PC-9 (cell line): ENCODE measurements around the gene TSEN34. TPM values are rescaled to one million over a fixed set of nuclear protein-coding genes. Genes with fewer than 3 reads are reported as not detected.
A peak's percentile ranks its signal among the peaks of the same experiment; 100 is the strongest.
"Not testable (repeated sequence)": the region's sequence is repeated elsewhere in the genome, so short reads cannot be mapped to it uniquely, and the experiment has no call there.

Experiments
- BruUV-seq: library from RNA; stranded (reverse); fragments of 400-500 nt; replicated peaks from 2 replicates; lab custom pipeline; 2021; lab: Mats Ljungman, UMichigan
- CTCF ChIA-PET: fragments of 300-600 bp; sonication (Branson Sonifier 250); formaldehyde crosslinking; loops from one replicate; lab custom pipeline; 2022; ENCODE audit warnings: antibody characterized with exemption; lab: Charles Lee
- POLR2A ChIA-PET: fragments of 300-600 bp; sonication (Branson Sonifier 250); formaldehyde crosslinking; loops from one replicate; lab custom pipeline; 2022; ENCODE audit warnings: antibody characterized with exemption; ENCODE audit not compliant: unreplicated experiment; lab: Charles Lee
- DNase-seq, 2 experiments: peaks; one replicate each; pipeline versions ENCODE4 v3.0.0 to v3.0.0-alpha.2; 2015 to 2022; ENCODE audit warnings: mixed read lengths in 1 of 2
- H2AFZ ChIP-seq: fragments of 200-600 bp; sonication (generic); 2 replicates; pipeline ENCODE4 v1.8.1; 2017; ENCODE audit warnings: antibody characterized with exemption
- H3F3A ChIP-seq: fragments of 200-600 bp; sonication (generic); 2 replicates; pipeline ENCODE4 v1.8.1; 2017; ENCODE audit warnings: antibody characterized with exemption, mild to moderate bottlenecking, low read depth; ENCODE audit not compliant: insufficient read depth
- H3K27ac ChIP-seq: fragments of 200-600 bp; sonication (generic); 2 replicates; pipeline ENCODE4 v1.6.1; 2016; ENCODE audit warnings: mixed run types
- H3K27me3 ChIP-seq: fragments of 200-600 bp; sonication (generic); 2 replicates; pipeline ENCODE4 v1.6.1; 2016; ENCODE audit warnings: low read depth, mixed run types; ENCODE audit not compliant: insufficient read depth
- H3K36me3 ChIP-seq: fragments of 200-600 bp; sonication (generic); 2 replicates; pipeline ENCODE4 v1.6.1; 2016; ENCODE audit warnings: low read depth, mixed run types
- H3K4me1 ChIP-seq: fragments of 200-600 bp; sonication (generic); replicated peaks from 2 replicates; pipeline ENCODE4 v1.6.1; 2016; ENCODE audit warnings: mixed run types; ENCODE audit not compliant: insufficient read depth
- H3K4me2 ChIP-seq: fragments of 200-600 bp; sonication (generic); 2 replicates; pipeline ENCODE4 v1.6.1; 2017; ENCODE audit warnings: mixed run types
- H3K4me3 ChIP-seq: fragments of 200-600 bp; sonication (generic); 2 replicates; pipeline ENCODE4 v1.6.1; 2016; ENCODE audit warnings: mixed run types
- H3K79me2 ChIP-seq: fragments of 200-600 bp; sonication (generic); 2 replicates; pipeline ENCODE4 v1.6.1; 2017; ENCODE audit warnings: low read depth, mixed run types
- H3K9me2 ChIP-seq: fragments of 200-600 bp; sonication (generic); 2 replicates; pipeline ENCODE4 v1.8.1; 2017; ENCODE audit warnings: mild to moderate bottlenecking; ENCODE audit not compliant: insufficient read depth
- H3K9me3 ChIP-seq: fragments of 200-600 bp; sonication (generic); 2 replicates; pipeline ENCODE4 v1.8.1; 2016; ENCODE audit warnings: low read depth; ENCODE audit not compliant: insufficient read depth
- H4K20me1 ChIP-seq: fragments of 200-600 bp; sonication (generic); 2 replicates; pipeline ENCODE4 v1.8.1; 2017; ENCODE audit not compliant: insufficient read depth
- EZH2 ChIP-seq: fragments of 200-600 bp; sonication (generic); IDR thresholded peaks from 2 replicates; pipeline ENCODE4 v1.8.0; 2017; ENCODE audit warnings: antibody characterized with exemption, low read depth
- intact Hi-C: fragments of 100-400 bp; cut with micrococcal nuclease; formaldehyde crosslinking; loops from one replicate; pipeline ENCODE4 v1.10.0; 2022; ENCODE audit not compliant: unreplicated experiment
- total RNA-seq: library from RNA; stranded (reverse); gene quantifications from 2 replicates; pipeline ENCODE4 v1.2.3, GENCODE V29; 2021
- TF ChIP-seq, protein P1 (sequence below): fragments of 200-600 bp; sonication (generic); conservative IDR thresholded peaks from 2 replicates; pipeline ENCODE4 v1.6.1; 2017; ENCODE audit warnings: mixed run types, antibody characterized with exemption, mild to moderate bottlenecking, moderate library complexity

The TSEN34 gene
- total RNA-seq, 1 experiment from 2014 or later: 134 TPM

DNA sequence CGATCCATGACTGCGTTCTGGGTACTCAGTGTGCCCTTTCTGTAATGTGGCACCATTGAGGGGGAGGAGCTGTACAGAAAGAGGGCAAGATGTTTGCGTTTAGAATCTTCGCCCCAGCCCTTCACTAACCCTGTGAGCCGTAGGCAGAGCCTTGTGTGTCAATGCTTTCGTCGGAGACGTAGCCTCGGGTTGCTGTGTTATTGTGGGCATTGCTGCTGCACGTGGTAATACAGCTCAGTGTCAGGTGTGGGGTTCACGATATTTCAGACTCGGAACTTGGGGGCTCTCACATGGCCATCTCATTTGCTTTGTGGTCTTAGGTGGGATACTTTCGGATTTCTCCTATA, 15.7 kb downstream of the TSEN34 start:
- Histone ChIP-seq H3K27me3 (no peaks in the 10 kb centered on the region), H3K36me3 (peaks cover 53% of the 10 kb centered on the region), H3K79me2 (peaks cover 51% of the 10 kb centered on the region), H3K4me2 (no peak overlapping the region), H3K4me1 (peaks cover 65% of the 10 kb centered on the region), H4K20me1 (peaks cover 80% of the 10 kb centered on the region), H3K9me2 (no peaks in the 10 kb centered on the region), H3K4me3 (no peak overlapping the region), H3K9me3 (no peaks in the 10 kb centered on the region), H3F3A (peaks cover 88% of the 10 kb centered on the region), H3K27ac (no peak overlapping the region), H2AFZ (no peak overlapping the region)
- intact Hi-C loops: no loop called here
- DNase-seq: no peak
- no TSS peak for BruUV-seq
- no peak for TF ChIP-seq EZH2
- TF ChIP-seq, protein P1, sequence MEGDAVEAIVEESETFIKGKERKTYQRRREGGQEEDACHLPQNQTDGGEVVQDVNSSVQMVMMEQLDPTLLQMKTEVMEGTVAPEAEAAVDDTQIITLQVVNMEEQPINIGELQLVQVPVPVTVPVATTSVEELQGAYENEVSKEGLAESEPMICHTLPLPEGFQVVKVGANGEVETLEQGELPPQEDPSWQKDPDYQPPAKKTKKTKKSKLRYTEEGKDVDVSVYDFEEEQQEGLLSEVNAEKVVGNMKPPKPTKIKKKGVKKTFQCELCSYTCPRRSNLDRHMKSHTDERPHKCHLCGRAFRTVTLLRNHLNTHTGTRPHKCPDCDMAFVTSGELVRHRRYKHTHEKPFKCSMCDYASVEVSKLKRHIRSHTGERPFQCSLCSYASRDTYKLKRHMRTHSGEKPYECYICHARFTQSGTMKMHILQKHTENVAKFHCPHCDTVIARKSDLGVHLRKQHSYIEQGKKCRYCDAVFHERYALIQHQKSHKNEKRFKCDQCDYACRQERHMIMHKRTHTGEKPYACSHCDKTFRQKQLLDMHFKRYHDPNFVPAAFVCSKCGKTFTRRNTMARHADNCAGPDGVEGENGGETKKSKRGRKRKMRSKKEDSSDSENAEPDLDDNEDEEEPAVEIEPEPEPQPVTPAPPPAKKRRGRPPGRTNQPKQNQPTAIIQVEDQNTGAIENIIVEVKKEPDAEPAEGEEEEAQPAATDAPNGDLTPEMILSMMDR: no peak
- ChIA-PET POLR2A (interaction anchor here (0.6 kb wide), 2 partner anchors 36 to 51 kb away, joined by 5 to 7 read pairs; no protein-coding TSS in a partner anchor), CTCF (no interaction called here)

DNA sequence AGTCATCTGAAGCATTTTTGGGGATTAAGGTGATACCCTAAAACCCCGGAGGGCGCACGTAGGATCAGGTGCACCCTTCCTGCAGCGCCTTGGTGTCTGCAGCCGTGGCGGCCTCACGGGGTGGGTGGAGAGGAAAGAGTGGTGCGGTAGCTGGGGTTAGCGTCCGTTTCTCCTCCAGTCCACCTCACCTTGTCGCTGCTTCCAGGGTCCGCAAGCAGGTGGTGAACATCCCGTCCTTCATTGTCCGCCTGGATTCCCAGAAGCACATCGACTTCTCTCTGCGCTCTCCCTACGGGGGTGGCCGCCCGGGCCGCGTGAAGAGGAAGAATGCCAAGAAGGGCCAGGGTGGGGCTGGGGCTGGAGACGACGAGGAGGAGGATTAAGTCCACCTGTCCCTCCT, 16.1 kb downstream of the TSEN34 start:
- H3K4me2 ChIP-seq, DNase-seq, CTCF ChIA-PET, H3K27ac ChIP-seq, H3K9me3 ChIP-seq, BruUV-seq, H3K27me3 ChIP-seq, H3K4me3 ChIP-seq, intact Hi-C loops, H2AFZ ChIP-seq, H3K9me2 ChIP-seq: not testable (repeated sequence)
- Histone ChIP-seq H3K4me1 (peaks cover 62% of the 10 kb centered on the region), H3F3A (peaks cover 84% of the 10 kb centered on the region), H4K20me1 (peaks cover 76% of the 10 kb centered on the region), H3K36me3 (peaks cover 49% of the 10 kb centered on the region), H3K79me2 (peaks cover 48% of the 10 kb centered on the region)
- POLR2A ChIA-PET: interaction anchor here (0.6 kb wide), 1 partner anchor 37 kb away, joined by 7 read pairs; no protein-coding TSS in a partner anchor

DNA sequence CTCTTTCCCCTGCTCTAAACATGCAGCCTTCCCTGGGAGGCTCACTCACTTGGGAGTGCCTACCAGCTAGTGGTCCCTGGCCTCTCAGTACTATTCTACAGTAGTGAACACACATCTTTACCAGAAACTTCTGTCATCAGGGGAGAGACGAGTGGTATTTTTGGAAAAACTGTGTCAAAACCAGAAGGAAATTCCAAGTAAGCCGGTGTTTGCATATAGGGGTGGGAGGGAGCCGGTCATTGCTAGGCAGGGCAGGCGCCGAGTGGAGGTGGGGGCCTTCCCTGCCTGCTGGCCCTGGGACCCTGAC, 16.5 kb downstream of the TSEN34 start:
- intact Hi-C loops: no loop called here
- Histone ChIP-seq H3K4me2 (no peak overlapping the region), H3K27me3 (no peaks in the 10 kb centered on the region), H3F3A (peaks cover 80% of the 10 kb centered on the region), H3K4me1 (peaks cover 57% of the 10 kb centered on the region), H2AFZ (no peak overlapping the region), H3K9me3 (no peaks in the 10 kb centered on the region), H3K9me2 (no peaks in the 10 kb centered on the region), H3K79me2 (peaks cover 43% of the 10 kb centered on the region), H4K20me1 (peaks cover 72% of the 10 kb centered on the region), H3K36me3 (peaks cover 45% of the 10 kb centered on the region), H3K27ac (0 out of 2 replicates have a peak overlapping the region, but pooled peaks have one; percentile 10), H3K4me3 (no peak overlapping the region)
- DNase-seq: no peak
- no peak for TF ChIP-seq EZH2
- TF ChIP-seq, protein P1: no peak
- POLR2A ChIA-PET: interaction anchor here (0.6 kb wide), 1 partner anchor 223 kb away, joined by 3 read pairs; no protein-coding TSS in a partner anchor
- BruUV-seq: no TSS peak
- CTCF ChIA-PET: no interaction called here
